H1 (cell line): Measurements from ENCODE around the gene CACNB2. TPM values are rescaled to one million over a fixed set of nuclear protein-coding genes. Genes with fewer than 3 reads are reported as not detected.

Experiments
- CTCF ChIA-PET: fragments of 300-600 bp; sonication (Branson Sonifier 250); formaldehyde crosslinking; loops from one replicate; lab custom pipeline; 2021; ENCODE audit not compliant: partially characterized antibody; lab: Charles Lee
- POLR2A ChIA-PET: fragments of 300-600 bp; sonication (Branson Sonifier 250); formaldehyde crosslinking; loops from one replicate; lab custom pipeline; 2021; ENCODE audit warnings: inconsistent platforms; ENCODE audit not compliant: partially characterized antibody; lab: Charles Lee
- DNase-seq, 2 experiments: peaks; one replicate each; pipeline versions ENCODE4 v3.0.0 to v3.0.0-alpha.2; 2010 to 2022; ENCODE audit warnings: low spot score in 2 of 2, low read depth in 1 of 2, mixed read lengths in 1 of 2
- FAIRE-seq: peaks from 2 replicates; lab custom pipeline; 2011; peaks lifted over from hg19 to GRCh38; lab: Jason Lieb, UNC
- H2AFZ ChIP-seq: 2 replicates; pipeline ENCODE4 v1.8.1; 2012; ENCODE audit warnings: low read length, inconsistent platforms
- H2AK5ac ChIP-seq: 2 replicates; pipeline ENCODE4 v1.6.1; 2013; ENCODE audit warnings: low read depth, low read length
- H2BK120ac ChIP-seq: replicated peaks from 2 replicates; pipeline ENCODE3; 2013; ENCODE audit warnings: low read depth, low read length, inconsistent platforms
- H2BK12ac ChIP-seq: 2 replicates; pipeline ENCODE4 v1.6.1; 2013; ENCODE audit warnings: low read depth, low read length
- H2BK15ac ChIP-seq: 2 replicates; pipeline ENCODE4 v1.6.1; 2013; ENCODE audit warnings: low read length
- H2BK20ac ChIP-seq: 2 replicates; pipeline ENCODE4 v1.6.1; 2013; ENCODE audit warnings: low read length
- H2BK5ac ChIP-seq: 2 replicates; pipeline ENCODE4 v1.6.1; 2013; ENCODE audit warnings: low read depth, low read length
- H3K14ac ChIP-seq: 2 replicates; pipeline ENCODE4 v1.6.1; 2013; ENCODE audit warnings: inconsistent platforms; ENCODE audit not compliant: insufficient read length
- H3K18ac ChIP-seq: 2 replicates; pipeline ENCODE4 v1.6.1; 2013; ENCODE audit warnings: low read length; ENCODE audit errors: extremely low read depth
- H3K23ac ChIP-seq: 2 replicates; pipeline ENCODE4 v1.6.1; 2013; ENCODE audit warnings: inconsistent platforms; ENCODE audit not compliant: insufficient read length
- H3K23me2 ChIP-seq: 2 replicates; pipeline ENCODE4 v1.6.1; 2013; ENCODE audit warnings: low read depth, low read length
- H3K27ac ChIP-seq: 2 replicates; pipeline ENCODE4 v1.6.1; 2011; ENCODE audit warnings: low read depth, low read length, inconsistent platforms
- H3K27me3 ChIP-seq, 4 experiments: replicated peaks in 1 of 4; 1 replicate in 1 of 4; 2 replicates in 3 of 4; pipeline versions ENCODE4 v1.6.1 to v1.8.1; 2011 to 2013; ENCODE audit warnings: low read length in 3 of 4, mild to moderate bottlenecking in 3 of 4, inconsistent platforms in 2 of 4, mixed read lengths in 2 of 4, moderate library complexity in 1 of 4; ENCODE audit not compliant: control insufficient read depth in 3 of 4, insufficient read depth in 3 of 4; ENCODE audit errors: extremely low read depth in 1 of 4
- H3K36me3 ChIP-seq, 4 experiments: 2 replicates each; pipeline versions ENCODE4 v1.6.1 to v1.8.1; 2011 to 2013; ENCODE audit warnings: mild to moderate bottlenecking in 4 of 4, low read length in 3 of 4, moderate library complexity in 2 of 4, control low read depth in 1 of 4, inconsistent platforms in 1 of 4; ENCODE audit not compliant: insufficient read depth in 4 of 4, control insufficient read depth in 2 of 4
- H3K4ac ChIP-seq: replicated peaks from 2 replicates; pipeline ENCODE3; 2013; ENCODE audit warnings: low read length, low read depth, mixed read lengths, inconsistent platforms; ENCODE audit not compliant: insufficient read length
- H3K4me1 ChIP-seq, 4 experiments: replicated peaks in 1 of 4; 1 replicate in 1 of 4; 2 replicates in 3 of 4; pipeline versions ENCODE4 v1.6.1 to v1.8.1; 2011 to 2013; ENCODE audit warnings: low read length in 3 of 4, inconsistent platforms in 2 of 4, mixed read lengths in 1 of 4; ENCODE audit not compliant: insufficient read depth in 4 of 4, control insufficient read depth in 3 of 4
- H3K4me2 ChIP-seq, 2 experiments: 2 replicates each; pipeline versions ENCODE4 v1.6.1 to v1.8.1; 2011 to 2013; ENCODE audit warnings: low read depth in 2 of 2, low read length in 2 of 2, control low read depth in 1 of 2, inconsistent platforms in 1 of 2, mild to moderate bottlenecking in 1 of 2; ENCODE audit not compliant: insufficient read depth in 1 of 2
- H3K4me3 ChIP-seq, 4 experiments: fragments of 200-600, 300-600 bp in 1 of 4; sonication (generic), shearing (Covaris generic), sonication (Bioruptor Twin) in 1 of 4; 2 replicates each; pipeline versions ENCODE4 v1.5.1 to v1.8.1; 2011 to 2016; ENCODE audit warnings: low read length in 4 of 4, low read depth in 3 of 4, control low read depth in 2 of 4, inconsistent platforms in 2 of 4, mild to moderate bottlenecking in 2 of 4, mixed read lengths in 1 of 4, moderate library complexity in 1 of 4; ENCODE audit not compliant: insufficient read depth in 2 of 4; ENCODE audit errors: extremely low read depth in 1 of 4
- H3K56ac ChIP-seq: replicated peaks from 2 replicates; pipeline ENCODE3; 2013; ENCODE audit warnings: low read depth, mild to moderate bottlenecking, mixed read lengths, low read length, inconsistent platforms; ENCODE audit not compliant: insufficient read length
- H3K79me1 ChIP-seq: 2 replicates; pipeline ENCODE4 v1.6.1; 2013; ENCODE audit warnings: low read depth, low read length, control low read depth
- H3K79me2 ChIP-seq, 2 experiments: 2 replicates each; pipeline versions ENCODE4 v1.6.1 to v1.8.1; 2012 to 2013; ENCODE audit warnings: low read length in 2 of 2, mild to moderate bottlenecking in 2 of 2, inconsistent platforms in 1 of 2; ENCODE audit not compliant: insufficient read depth in 2 of 2, control insufficient read depth in 1 of 2
- H3K9ac ChIP-seq, 4 experiments: replicated peaks in 1 of 4; 1 replicate in 1 of 4; 2 replicates in 3 of 4; pipeline versions ENCODE4 v1.6.1 to v1.8.1; 2011 to 2013; ENCODE audit warnings: low read depth in 3 of 4, low read length in 3 of 4, control low read depth in 2 of 4, mild to moderate bottlenecking in 2 of 4, moderate library complexity in 2 of 4, inconsistent platforms in 1 of 4; ENCODE audit errors: extremely low read depth in 1 of 4
- H3K9me3 ChIP-seq, 2 experiments: 2 replicates each; pipeline versions ENCODE4 v1.6.1 to v1.8.1; 2012 to 2013; ENCODE audit warnings: mild to moderate bottlenecking in 2 of 2, moderate library complexity in 2 of 2, control low read depth in 1 of 2, inconsistent platforms in 1 of 2, low read depth in 1 of 2, low read length in 1 of 2, mixed read lengths in 1 of 2; ENCODE audit not compliant: insufficient read depth in 2 of 2
- H4K20me1 ChIP-seq, 2 experiments: replicated peaks in 1 of 2; 2 replicates each; pipeline versions ENCODE3 to v1.8.1; 2011 to 2013; ENCODE audit warnings: inconsistent platforms in 2 of 2, low read length in 2 of 2, mild to moderate bottlenecking in 1 of 2; ENCODE audit not compliant: insufficient read depth in 2 of 2, control insufficient read depth in 1 of 2
- H4K5ac ChIP-seq: 2 replicates; pipeline ENCODE4 v1.6.1; 2013; ENCODE audit warnings: low read length, low read depth, mixed read lengths, inconsistent platforms; ENCODE audit not compliant: insufficient read length
- H4K8ac ChIP-seq: 2 replicates; pipeline ENCODE4 v1.8.0; 2013; ENCODE audit warnings: mild to moderate bottlenecking, moderate library complexity, low read length, inconsistent platforms; ENCODE audit not compliant: insufficient read depth; ENCODE audit errors: extremely low read depth
- H4K91ac ChIP-seq: replicated peaks from 2 replicates; pipeline ENCODE3; 2013; ENCODE audit warnings: low read length, mixed read lengths, inconsistent platforms; ENCODE audit not compliant: insufficient read length
- WGBS, 2 experiments: shearing (Covaris generic) in 1 of 2; methylation state at CpG; one replicate each; pipeline versions ENCODE4 v1.1.6 to v1.1.7; 2013 to 2015; ENCODE audit warnings: low lambda C conversion rate in 2 of 2, mixed read lengths in 2 of 2, inconsistent platforms in 1 of 2, low coverage in 1 of 2, missing lambda C conversion rate in 1 of 2; ENCODE audit not compliant: insufficient replicate concordance in 2 of 2, insufficient coverage in 1 of 2, insufficient read length in 1 of 2; ENCODE audit errors: extremely low coverage in 1 of 2, missing lambda C conversion rate in 1 of 2; 5-methylcytosine and 5-hydroxymethylcytosine counted together
- polyA plus RNA-seq, 7 experiments: library from polyadenylated mRNA; depleted of rRNA in 3 of 7; stranded (reverse) in 5 of 7; unstranded in 2 of 7; fragments of >200 nt in 5 of 7; fragments of 200-250 nt in 2 of 7; gene quantifications; 1 replicate in 5 of 7; 2 replicates in 1 of 7; 4 replicates in 1 of 7; pipeline versions ENCODE4 v1.2.1 to v1.2.3, GENCODE V29; 2011 to 2013; ENCODE audit warnings: missing spikeins in 2 of 7, mixed read lengths in 2 of 7
- total RNA-seq: library from RNA; stranded (reverse); fragmentation: NEBNext Ultra II Directional; extraction: Animal tissue kit (Norgen Biotek cat#: 25700); gene quantifications from 2 replicates; pipeline ENCODE4 v1.2.1, GENCODE V29; 2021
- TF ChIP-seq, protein P1 (sequence below): IDR thresholded peaks from 2 replicates; pipeline ENCODE4 v1.6.1; 2012; ENCODE audit warnings: inconsistent platforms

Gene CACNB2
- total and polyA plus RNA-seq, 2 of the 8 experiments (the other 6 are each of a cell fraction or from before 2014, with no cell fraction given), result 2.4 to 3.2 TPM

DNA sequence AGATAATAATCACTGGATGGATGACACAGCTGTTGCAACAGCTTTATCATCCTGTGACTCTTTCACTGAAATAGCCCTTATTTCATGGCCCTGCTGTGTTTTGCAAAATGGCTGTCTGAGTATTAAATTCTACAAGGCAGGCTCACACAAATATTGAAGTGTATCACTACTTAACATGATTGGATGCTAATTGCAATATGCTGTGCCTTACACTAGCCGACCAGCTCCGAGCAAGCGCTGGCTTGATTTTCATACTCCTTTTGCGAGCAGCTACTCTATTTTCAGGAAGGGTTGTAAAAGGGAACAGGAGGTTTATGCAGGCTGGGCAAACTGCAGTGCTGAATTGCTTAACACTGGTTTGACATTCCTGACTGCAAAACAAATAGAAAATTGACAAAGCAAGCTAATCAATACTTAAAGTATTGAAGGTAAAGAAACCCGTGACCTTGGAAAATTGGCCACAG is 121.6 kb downstream of the CACNB2 start:
- Histone ChIP-seq H2AFZ (no peak overlapping the region), H2AK5ac (no peak overlapping the region), H3K56ac (no peak overlapping the region)

More for the DNA sequence above, 121.6 kb downstream of the CACNB2 start:
- Histone ChIP-seq H3K23me2 (no peaks in the 10 kb centered on the region), H2BK12ac (no peak overlapping the region), H4K8ac (no peak overlapping the region), H3K4me3 (no peak overlapping the region), H3K27ac (no peak overlapping the region), H3K79me2 (no peaks in the 10 kb centered on the region), H2BK15ac (no peak overlapping the region), H3K9ac (no peak overlapping the region), H4K91ac (no peak overlapping the region), H3K79me1 (no peaks in the 10 kb centered on the region), H2BK120ac (no peak overlapping the region), H3K27me3 (no peaks in the 10 kb centered on the region), H3K9me3 (no peaks in the 10 kb centered on the region), H2BK20ac (no peak overlapping the region), H3K18ac (no peak overlapping the region), H2BK5ac (no peak overlapping the region), H3K4me2 (no peak overlapping the region), H3K4me1 (peaks cover 0 to 10% (median 2%) of the 10 kb centered on the region in 4 experiments; a peak in 2 of 7 replicates), H3K4ac (no peak overlapping the region), H3K14ac (no peak overlapping the region), H3K23ac (no peak overlapping the region), H3K36me3 (no peaks in the 10 kb centered on the region), H4K20me1 (no peaks in the 10 kb centered on the region), H4K5ac (no peak overlapping the region)
- TF ChIP-seq, protein P1, sequence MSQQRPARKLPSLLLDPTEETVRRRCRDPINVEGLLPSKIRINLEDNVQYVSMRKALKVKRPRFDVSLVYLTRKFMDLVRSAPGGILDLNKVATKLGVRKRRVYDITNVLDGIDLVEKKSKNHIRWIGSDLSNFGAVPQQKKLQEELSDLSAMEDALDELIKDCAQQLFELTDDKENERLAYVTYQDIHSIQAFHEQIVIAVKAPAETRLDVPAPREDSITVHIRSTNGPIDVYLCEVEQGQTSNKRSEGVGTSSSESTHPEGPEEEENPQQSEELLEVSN, result no peak
- FAIRE-seq (no peak), DNase-seq (no peak)
- CTCF ChIA-PET, result interaction anchor here (0.8 kb wide), 1 partner anchor 42 kb away, joined by 3 read pairs; no protein-coding TSS in a partner anchor
- POLR2A ChIA-PET, result no interaction called here
- 86% methylated on average over 5 of the region's 5 CpGs; no CpG with 5 or more reads in 1 of the 2 experiments for WGBS, 2 experiments
